Medulla oblongata (tissue), 1 donor: ENCODE results near the gene CD22.

Source experiments
- DNase-seq: peaks from one replicate; pipeline ENCODE4 v3.0.0-alpha.2; 2015; ENCODE audit errors: extremely low spot score

Gene CD22

DNA sequence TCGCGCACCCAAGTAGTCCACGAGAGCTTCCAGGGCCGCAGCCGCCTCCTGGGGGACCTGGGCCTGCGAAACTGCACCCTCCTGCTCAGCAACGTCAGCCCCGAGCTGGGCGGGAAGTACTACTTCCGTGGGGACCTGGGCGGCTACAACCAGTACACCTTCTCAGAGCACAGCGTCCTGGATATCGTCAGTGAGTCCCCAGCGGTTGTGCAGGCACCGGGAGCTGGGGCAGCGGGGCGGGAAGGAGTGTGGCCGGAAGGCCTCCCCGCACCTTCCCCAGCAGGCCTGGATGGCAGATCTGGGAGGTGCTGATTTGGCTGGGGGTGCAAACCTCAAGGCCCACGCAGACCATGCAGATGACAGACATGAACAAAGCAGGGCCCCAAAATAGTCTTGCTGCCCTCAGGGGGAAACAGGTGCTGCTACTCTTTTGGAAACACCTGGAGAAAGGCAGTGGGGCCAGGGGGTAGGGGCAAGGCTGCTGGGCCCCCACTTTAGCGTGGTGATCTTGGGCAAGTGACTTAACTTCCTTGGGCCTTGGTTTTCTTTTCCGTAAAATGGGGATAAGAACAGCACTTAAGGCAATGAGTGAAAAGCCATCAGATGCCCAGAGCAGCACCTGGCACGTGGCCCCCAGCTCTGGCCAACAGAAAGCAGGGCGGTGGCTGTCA, 33.1 kb upstream of the CD22 start:
- DNase-seq: no peak

DNA sequence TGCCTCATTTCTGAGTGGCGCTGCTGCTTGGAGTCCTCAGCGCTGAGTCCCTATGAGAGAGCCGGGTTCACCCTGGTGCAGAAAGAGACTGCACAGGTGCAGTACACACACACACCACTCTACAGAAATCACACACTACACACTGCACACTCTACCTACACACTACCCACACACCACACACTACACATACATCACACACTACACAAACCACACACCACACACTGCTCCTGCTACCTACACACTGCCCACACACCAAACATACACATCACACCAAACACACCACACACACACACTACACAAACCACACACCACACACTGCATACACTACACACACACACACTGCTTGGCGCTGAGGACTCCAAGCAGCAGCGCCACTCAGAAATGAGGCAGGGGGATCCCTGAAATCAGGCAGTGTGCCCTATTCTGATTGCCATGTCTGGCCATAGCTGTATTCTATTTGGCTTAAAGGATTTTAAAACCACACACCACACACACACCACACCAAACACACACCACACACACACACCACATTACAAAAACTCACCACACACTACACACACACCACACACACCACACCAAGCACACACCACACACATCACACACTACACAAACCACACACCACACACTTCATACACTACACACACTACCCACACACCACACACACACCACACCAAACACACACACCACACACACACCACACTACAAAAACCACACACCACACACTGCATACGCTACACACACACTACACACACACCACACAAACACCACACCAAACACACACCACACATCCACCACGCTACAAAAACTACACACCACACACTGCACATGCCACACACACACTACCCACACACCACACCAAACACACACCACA, 32.1 kb upstream of the CD22 start:
- no peak for DNase-seq

DNA sequence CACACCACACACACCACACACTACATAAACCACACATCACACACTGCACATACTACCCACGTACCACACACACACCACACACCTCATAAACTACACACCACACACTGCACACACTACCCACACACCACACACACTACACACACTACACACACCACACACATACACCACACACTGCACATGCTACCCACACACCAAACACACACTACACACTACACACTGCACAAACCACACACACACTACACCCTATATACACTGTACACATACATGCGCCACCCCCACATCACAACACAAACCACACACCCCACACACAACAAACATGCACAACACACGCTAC, 31.5 kb upstream of the CD22 start:
- no peak for DNase-seq

DNA sequence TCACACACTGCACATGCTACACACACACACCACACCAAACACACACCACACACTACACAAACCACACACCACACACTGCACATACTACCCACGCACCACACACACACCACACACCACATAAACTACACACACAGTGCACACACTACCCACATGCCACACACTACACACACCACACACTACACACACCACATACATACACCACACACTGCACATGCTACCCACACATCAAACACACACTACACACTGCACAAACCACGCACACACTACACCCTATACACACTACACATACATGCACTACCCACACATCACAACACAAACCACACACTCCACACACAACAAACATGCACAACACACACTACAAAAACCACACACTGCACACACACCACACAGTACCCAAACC, 31.1 kb upstream of the CD22 start:
- DNase-seq: no peak

DNA sequence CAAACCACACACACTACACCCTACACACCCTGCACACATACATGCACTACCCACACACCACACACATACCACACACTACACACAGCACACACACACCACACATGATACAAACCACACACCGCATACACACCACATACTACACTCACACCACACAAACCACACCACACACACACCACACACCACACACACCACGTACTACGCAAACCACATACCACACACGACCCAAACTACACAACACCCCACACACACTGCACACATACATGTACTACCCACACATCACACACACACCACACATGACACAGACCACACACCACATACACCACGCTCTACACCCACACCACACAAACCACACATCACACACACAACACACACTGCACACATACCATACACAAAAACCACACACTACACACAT, 30.4 kb upstream of the CD22 start:
- no peak for DNase-seq

DNA sequence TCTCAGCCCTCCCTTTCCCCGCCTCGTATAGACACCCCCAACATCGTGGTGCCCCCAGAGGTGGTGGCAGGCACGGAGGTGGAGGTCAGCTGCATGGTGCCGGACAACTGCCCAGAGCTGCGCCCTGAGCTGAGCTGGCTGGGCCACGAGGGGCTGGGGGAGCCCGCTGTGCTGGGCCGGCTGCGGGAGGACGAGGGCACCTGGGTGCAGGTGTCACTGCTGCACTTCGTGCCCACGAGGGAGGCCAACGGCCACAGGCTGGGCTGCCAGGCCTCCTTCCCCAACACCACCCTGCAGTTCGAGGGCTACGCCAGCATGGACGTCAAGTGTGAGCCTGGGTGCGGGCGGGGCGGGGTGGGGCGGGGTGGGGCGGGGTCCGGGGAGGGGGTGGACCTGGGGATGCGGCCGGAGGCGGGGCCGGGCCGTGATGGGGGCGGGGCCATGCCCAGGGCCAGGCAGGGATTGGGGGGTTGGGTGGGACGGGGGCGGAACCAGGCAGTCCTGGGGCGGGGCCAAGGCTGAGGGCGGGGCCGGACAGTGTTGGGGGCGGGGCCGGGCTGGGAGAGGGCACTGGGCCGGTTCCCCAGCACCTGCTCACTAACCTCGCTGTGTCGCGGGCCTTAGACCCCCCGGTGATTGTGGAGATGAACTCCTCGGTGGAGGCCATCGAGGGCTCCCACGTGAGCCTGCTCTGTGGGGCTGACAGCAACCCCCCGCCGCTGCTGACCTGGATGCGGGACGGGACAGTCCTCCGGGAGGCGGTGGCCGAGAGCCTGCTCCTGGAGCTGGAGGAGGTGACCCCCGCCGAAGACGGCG, 29.3 kb upstream of the CD22 start:
- DNase-seq: no peak

DNA sequence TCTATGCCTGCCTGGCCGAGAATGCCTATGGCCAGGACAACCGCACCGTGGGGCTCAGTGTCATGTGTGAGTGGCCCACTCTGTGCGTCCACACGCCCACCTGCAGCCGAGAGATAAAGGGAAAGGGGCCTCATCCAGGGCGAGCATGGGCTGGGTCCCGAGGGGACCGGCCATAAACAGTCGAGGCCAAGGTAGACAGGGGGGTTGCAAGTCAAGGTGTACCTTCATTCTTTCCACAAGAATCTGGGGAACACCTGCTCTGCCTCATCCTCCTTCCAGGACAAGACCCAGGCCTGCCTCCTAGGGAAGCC, 28.7 kb upstream of the CD22 start:
- no peak for DNase-seq

DNA sequence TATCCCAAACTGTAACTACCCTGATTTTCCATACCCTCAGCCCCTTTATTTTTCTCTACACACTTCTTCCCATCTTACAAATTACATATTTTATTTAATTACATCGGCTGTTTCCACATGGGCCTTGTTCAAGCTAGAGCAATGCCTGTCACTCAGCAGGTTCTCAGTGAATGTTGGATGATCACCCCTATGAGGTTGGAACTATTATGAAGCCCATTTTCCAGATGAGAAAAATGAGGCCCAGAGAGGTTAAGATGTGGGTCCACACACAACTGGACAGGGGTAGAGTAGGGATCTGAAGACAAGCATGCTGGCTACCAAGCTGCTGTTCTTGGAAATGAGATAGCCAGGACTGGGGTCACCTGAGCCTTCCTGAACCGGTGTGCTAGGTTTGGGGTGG, 27.0 kb upstream of the CD22 start:
- no peak for DNase-seq

DNA sequence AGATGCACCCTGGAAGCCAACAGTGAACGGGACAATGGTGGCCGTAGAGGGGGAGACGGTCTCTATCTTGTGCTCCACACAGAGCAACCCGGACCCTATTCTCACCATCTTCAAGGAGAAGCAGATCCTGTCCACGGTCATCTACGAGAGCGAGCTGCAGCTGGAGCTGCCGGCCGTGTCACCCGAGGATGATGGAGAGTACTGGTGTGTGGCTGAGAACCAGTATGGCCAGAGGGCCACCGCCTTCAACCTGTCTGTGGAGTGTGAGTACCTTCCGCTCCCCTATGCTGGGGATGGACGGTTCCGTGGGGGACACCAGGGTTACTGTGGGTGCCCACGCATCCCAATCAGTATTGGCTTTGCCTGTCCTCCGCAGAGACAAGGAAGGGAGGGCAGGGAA, 26.5 kb upstream of the CD22 start:
- DNase-seq: no peak

DNA sequence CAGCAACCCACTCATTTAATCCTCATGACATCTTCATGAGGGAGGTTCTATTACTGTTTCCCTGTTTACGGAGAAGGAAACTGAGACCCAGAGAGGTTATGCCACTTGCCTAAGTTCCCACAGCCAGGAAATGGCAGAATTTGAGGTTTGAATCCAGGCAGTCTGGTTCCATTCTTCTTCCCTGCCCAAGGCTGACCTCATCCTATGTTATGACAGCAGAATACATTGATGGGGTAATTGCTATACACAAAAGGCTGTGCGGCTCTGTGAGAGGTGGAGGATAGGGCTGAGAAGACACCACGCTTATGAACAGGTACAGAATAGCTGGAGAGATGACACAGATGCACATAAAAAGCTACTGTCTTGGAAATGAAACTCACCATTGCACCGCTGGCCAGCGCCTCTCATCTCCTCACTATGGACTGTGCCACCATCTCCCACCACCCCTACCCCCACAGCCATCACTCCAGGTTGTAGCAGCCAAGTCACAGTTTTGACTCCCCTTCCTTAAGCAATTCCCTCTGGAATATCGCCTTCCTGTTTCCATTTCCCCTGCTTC, 25.6 kb upstream of the CD22 start:
- no peak for DNase-seq

DNA sequence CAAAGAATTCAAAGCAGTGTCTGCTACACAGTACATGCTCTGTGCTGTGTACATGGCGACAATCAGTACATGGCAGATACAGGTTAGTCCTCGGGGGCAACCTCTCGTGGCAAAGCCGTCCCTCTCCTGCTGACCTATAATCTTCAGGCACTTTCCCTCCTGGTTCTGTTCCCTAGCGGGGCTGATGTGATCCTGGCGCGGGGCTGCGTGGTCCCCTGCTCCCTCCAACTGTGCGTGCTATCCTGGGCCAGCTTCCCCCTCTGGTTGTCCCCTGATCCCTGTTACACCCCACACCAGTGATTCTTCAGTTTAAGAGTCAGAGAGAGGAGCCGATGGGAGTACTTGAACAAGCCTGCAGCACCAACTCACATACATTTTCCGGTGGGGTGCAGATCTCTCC, 25.0 kb upstream of the CD22 start:
- DNase-seq: no peak

DNA sequence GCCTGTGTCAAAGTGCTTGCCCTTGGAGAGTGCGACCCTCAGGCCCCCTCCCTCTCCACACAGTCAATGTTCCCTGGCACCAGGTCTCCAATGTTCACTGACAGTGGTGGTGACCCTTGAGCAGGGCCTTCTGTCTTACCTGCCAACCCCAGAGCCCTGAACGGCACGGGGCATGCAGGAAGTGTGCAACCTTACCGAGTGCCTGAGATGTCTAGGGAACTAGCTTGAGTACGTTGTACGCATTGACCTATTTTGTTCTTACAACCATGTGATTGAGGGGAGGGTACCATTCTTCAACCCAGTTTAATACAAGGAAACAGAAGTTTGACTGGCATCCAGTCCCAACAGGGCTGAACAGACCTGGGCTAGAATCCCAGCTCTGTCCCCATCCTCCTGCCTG, 23.8 kb upstream of the CD22 start:
- no peak for DNase-seq

DNA sequence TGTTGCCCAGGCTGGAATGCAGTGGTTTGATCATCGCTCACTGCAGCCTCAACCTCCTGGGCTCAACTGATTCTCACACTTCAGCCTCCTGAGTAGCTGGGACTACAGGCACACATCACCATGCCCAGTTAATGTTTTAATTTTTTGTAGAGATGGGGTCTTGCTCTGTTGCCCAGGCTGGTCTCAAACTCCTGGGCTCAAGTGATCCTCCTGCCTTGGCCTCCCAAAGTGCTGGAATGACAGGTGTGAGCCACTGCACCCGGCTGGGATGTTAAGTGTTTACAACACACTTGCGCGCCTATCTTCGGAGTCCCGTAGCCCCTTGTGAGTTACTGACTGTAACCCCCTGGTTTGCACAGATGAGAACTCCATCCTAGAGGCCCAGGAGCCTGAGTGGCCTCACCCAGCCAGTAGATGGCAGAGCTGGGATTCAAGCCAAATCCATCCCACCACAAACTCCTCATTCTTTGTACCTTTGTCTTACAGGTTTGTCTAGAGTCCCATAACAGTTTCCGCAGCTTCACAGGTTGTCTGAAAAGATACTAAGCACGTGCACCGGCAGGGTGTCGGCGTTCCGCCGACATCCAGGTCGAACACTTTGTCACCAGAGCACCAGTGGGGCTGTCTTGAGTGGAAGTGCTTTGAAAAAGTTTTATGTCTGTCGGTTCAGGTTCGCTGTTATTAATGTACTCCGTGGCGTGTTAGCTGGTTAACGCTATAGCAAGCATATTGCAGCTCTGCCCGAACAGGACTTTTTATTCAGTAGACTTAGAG, 22.3 kb upstream of the CD22 start:
- no peak for DNase-seq

DNA sequence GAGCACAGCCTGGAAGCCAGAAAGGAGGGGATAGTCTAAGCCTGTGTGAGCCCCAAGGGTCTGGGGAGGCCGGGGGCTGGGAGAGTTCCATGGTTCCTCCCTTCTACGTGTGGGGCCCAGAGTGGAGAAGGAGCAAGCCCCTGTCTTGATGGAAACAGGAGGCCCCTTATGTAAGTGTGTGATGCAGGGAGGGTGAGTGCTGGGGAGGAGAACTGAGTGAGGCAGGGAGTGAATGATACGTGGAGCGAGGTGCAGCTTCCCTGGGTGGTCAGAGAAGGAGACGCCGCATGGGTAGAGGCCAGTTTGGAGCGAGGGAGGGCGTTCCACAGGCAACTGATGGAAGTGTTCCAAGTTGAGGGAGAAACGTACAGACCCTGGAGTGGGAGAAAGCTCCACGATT, 21.1 kb upstream of the CD22 start:
- DNase-seq: no peak

DNA sequence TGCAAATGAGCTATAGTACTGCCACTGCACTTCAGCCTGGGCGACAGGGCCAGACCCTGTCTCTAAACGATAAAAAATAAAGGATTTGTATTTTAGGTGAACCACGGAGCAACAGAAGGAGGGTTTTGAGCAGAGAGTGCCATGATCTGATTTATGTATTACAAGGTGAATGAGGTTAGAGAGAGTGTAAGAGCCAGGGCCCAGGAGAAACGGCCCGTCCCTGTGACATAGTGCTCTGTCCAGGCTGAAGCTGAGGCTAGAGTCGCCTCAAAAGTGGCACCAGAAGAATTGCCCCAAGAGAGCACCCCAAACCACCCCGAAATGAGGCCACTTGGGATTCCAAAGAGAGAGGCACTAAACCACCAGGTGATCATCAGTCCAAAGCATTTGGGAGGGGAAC, 20.1 kb upstream of the CD22 start:
- DNase-seq: no peak

DNA sequence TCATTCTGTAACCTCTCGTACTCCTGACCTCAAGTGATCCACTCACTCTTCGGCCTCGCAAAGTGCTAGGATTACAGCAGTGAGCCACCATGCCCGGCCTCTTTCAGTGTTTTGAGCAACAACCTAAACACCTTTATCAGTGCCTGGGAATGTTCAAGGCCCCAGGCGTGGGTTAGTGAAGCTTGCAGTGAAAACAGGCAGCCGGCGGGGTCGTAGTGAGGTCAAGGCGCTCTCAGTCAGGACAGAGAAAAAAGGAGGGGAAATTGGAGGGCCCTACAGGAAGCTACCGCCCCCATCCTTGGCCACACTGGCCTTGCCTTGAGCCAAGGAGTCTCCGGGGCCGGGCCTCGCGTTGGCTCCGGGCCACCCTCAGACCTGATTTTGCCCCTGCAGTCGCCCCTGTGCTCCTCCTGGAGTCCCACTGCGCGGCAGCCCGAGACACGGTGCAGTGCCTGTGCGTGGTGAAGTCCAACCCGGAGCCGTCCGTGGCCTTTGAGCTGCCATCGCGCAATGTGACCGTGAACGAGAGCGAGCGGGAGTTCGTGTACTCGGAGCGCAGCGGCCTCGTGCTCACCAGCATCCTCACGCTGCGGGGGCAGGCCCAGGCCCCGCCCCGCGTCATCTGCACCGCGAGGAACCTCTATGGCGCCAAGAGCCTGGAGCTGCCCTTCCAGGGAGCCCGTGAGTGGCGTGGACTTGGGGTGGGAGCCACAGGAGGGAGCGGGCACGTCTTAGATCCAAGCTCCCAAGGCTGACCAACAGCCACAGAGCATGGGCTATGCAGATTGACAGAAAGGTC, 19.3 kb upstream of the CD22 start:
- no peak for DNase-seq

DNA sequence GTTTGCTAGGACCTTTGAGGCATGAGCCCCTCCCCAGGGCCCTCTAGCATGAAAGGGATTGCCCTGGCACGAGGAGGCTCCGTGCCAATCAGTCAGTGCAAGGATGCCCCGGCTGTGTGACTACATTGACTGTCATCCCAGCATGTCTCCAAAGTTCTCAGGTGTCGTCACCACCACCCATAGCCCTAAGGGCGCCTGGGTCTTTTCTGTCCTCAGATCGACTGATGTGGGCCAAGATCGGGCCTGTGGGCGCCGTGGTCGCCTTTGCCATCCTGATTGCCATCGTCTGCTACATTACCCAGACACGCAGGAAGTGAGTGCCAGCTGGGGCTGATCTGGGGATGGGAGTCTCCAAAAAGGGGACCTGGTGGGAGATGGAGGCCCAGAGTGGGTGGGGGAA, 18.7 kb upstream of the CD22 start:
- DNase-seq: no peak

DNA sequence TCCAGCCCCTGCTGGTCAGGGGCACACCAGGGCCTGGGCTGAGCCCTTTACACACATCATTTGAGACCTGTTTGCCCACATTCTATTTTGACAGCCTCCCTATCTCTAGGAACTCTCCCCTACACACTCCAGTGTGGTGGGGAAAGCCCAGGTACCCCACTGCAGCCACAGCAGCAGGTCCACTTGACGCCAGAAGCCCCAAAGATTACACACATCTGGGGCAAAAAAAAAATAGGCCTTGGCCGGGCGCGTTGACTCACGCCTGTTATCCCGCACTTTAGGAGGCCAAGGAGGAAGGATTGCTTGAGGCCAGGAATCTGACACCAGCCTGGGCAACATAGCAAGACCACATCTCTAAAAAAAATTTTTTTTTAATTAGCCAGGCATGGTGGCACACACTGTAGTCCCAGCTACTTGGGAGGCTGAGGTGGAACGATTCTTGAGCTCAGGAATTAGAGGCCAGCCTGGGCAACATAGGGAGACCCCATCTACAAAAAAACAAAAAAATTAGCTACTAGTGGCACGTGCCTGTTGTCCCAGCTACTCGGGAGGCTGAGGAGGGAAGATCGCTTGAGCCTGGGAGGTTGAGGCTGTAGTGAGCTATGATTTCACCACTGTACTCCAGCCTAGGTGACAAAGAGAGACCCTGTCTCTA, 18.0 kb upstream of the CD22 start:
- DNase-seq: no peak

DNA sequence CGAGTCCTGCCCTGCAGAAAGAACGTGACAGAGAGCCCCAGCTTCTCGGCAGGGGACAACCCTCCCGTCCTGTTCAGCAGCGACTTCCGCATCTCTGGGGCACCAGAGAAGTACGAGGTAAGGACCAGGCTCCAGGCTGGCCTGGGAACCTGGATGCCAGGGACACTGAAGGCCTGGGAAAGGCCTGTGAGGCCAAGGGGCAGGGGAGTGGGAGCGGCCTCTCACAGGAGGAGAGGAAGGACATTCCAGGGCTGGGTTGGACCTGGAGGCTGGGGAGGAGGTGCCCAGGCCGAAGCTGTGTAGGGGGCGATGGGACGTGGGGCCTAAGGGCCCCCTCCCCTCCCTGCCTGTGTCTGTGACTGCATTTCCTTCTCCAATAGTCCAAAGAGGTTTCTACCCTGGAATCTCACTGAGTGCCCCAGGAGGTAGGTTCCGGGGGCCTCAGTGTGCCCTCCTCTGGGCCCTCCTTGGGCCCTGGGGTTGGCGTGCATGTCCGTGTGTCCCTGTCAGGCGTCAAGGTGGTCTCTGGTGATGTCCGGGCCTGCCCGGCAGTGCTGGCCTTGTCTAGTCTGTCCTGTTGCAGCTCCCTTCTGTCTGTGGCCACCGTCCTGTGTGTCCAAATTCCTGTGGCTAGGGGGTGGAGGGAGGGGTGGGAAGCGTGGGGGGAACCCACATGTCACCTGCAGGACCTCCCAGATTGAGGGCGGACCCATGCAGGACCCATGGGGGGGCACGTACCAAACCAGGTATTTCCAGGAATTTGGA, 16.9 kb upstream of the CD22 start:
- DNase-seq: no peak

DNA sequence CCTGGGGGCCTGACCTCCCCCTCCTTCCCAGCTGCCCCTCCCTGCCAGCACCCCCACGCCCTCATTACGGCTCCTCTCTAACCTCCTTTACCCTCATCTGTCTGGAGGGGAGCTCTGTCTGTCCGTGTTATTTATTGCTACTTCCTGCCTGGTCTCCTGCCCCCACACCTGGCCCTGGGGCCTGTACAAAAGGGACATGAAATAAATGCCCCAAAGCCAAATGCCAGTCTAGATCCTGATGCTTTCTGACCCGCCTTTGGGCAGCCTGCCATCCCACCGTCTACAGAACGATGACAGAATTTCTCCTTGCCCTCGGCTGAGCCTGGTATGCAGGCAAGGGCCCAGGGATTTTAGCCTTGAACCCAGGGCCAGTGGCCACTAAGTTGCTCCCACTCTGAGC, 15.4 kb upstream of the CD22 start:
- DNase-seq: no peak
